SK-N-DZ (cell line): Measurements from ENCODE around the gene TNRC18.
A peak's percentile ranks its signal among the peaks of the same experiment; 100 is the strongest.

Experiments used
- DNase-seq: peaks from one replicate; pipeline ENCODE4 v3.0.0-alpha.2; 2015; ENCODE audit warnings: low spot score

The TNRC18 gene

GRCh38 chr7:5406957-5407945 is 16.4 kb downstream of the TNRC18 start:
- DNase-seq: no peak

- no peak for DNase-seq
Observed at GRCh38 chr7:5404421-5404826, 19.2 kb downstream of the TNRC18 start.

GRCh38 chr7:5403442-5403841 is 20.2 kb downstream of the TNRC18 start:
- no peak for DNase-seq

DNA sequence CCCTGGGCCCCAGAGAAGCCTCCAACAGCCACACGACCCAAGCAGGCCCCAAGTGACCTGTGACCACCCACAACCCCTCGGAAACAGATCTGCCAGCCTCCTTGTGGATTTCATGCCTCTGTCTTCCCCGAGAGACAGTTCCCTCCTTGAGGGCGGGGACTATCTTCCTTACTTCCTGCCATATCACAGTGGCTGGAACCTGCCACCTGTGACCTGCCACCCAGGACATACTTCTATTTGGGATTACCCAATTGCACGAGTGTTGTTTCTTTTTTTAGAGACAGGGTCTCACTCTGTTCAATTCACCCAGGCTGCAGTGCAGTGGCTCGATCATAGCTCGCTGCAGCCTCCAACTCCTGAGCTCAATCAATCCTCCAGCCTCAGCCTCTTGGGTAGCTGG is 25.9 kb downstream of the TNRC18 start:
- no peak for DNase-seq

DNA sequence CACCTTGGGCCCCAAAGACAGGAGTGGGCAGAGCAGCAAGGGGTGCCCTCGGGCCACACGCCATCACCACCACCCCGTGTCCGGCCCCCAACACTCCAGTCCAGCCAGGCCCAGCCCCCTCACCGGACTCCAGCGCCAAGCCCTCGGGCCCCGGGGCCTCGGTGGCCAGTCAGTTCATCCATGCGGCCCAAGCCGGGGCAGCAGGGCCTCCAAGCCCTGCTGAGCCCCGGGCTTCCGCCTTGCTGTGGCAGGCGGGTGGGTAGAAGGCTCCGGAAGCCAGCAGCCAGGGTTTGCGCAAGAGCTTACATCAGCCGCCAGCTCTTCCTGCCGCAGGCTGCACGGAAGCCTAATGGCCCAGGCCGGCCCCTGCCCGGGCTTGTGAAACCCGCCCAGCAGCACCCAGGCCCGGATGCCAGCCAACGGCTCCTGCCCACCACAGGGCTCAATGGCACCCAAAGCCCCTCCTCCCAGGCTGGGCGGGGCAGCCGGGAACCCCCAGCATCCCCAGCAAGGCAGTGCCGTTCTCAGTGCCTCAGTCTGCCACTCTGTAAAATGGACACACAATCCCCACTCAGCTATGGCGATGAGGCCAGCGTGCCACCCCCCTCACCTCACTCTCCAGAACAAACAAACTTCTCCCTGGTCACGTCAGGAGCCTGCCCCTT is 26.5 kb downstream of the TNRC18 start:
- no peak for DNase-seq

GRCh38 chr7:5396542-5396941 is 27.1 kb downstream of the TNRC18 start:
- DNase-seq: no peak

DNA sequence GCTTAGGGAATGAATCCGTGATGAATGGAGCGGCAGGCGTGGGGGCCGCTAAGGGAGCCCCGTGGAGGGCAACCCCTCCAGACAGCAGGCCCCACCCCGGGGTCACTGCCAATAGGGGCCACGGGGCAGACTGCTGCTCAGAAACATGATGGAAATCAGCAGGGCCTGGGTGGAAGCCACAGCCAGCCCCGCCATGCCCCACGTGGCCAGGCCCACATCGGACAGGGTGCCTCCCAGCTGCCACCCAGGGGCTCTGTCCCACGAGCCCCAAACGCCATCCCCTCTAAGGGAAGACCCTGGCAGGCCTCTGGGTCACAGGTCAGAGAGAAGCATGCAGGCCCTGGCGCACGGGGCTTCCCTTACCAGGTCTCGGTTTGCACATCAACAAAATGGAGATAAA is 28.4 kb downstream of the TNRC18 start:
- no peak for DNase-seq

GRCh38 chr7:5394264-5395105 is 29.1 kb downstream of the TNRC18 start:
- DNase-seq: no peak

DNA sequence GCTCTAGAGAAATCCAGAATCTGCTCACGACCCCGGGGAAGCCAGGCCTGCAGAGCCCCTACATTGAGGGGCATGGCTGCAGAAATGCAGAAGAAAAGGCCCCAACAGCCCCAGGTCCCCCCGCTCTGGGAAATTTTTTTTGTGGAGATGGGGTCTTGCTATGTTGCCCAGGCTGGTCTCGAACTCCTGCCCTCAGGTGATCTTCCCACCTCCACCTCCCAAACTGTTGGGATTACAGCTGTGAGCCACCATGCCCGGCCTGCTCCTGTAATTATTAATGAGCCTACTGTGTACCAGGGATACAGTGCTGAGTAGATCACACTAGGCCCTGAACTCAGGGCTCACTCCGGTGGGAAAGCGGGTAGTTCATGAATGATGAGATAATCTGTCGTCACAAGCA is 29.9 kb downstream of the TNRC18 start:
- no peak for DNase-seq

DNA sequence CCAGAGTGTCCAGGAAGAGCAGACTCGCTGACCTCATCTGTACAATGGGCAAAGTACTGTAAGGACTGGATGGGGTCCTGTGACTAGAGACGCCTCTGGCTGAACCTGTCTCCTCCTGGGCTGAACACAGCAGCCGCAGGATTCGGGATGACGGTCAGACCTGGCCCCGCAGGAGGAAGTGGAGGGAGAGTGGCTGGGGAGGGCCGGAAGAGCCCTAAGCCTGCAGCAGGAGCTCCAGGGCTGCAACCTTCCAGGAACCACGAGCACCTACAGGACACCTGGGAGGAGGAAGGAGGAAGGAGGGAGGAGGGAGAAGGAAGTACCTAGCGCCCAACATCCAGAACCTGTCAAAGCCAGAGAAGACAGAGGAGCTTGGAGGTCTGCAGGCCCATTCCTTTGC is 30.3 kb downstream of the TNRC18 start:
- no peak for DNase-seq

DNA sequence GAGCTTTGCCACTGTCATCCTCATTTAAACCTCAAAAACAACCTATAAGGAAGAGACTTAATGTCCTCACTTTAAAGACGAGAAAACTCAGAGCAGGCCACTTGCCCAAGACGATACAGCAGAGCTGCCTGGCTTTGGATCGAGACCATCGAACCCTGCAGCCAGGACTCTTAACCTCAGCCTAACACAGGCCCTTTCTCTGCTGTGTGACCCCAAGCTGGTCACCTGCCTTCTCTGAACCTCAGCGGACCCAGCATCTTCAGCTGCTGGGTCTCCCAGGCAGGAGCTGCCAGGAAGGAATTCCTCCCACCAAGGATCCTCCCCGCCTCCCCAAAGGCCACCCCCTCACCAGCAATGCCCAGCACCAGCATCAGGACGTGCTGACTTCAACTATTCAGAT is 32.7 kb downstream of the TNRC18 start:
- DNase-seq: no peak

- no peak for DNase-seq
Observed at GRCh38 chr7:5388905-5389433, 34.7 kb downstream of the TNRC18 start.

DNA sequence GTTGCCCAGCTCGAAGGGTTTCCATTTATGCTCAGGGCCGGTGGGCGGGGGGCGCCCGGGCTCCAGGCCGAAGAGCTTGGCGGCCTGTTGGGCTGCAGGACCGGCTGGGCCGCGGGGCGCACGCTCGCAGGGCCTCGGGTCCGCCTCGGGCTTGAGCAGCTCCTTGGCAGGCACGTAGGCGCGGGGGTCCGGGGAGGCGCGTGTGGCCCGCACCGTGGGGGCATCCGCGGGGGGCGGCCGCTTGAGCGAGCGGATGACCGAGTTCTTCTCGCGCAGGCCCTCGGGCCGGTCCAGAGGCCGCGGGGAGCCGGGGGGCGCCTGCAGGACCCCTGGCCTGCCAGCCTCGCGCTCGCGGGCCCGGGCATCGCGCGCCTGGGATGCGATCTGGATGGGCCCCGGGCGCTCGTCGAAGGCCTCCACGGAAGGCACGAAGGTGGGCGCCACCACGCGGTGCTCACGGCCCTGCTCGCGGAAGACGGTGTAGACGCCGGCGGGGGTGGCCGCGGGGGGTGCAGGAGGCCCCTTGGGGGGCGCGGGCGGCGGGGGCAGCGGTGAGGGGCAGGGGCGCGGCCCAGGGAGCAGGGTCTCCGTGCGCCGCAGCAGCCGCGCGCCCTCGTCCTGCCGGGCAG is 35.2 kb downstream of the TNRC18 start:
- no peak for DNase-seq

- DNase-seq: no peak
Observed at GRCh38 chr7:5387711-5388245, 35.9 kb downstream of the TNRC18 start.

- DNase-seq: no peak
Observed at GRCh38 chr7:5384618-5385017, 39.0 kb downstream of the TNRC18 start.

DNA sequence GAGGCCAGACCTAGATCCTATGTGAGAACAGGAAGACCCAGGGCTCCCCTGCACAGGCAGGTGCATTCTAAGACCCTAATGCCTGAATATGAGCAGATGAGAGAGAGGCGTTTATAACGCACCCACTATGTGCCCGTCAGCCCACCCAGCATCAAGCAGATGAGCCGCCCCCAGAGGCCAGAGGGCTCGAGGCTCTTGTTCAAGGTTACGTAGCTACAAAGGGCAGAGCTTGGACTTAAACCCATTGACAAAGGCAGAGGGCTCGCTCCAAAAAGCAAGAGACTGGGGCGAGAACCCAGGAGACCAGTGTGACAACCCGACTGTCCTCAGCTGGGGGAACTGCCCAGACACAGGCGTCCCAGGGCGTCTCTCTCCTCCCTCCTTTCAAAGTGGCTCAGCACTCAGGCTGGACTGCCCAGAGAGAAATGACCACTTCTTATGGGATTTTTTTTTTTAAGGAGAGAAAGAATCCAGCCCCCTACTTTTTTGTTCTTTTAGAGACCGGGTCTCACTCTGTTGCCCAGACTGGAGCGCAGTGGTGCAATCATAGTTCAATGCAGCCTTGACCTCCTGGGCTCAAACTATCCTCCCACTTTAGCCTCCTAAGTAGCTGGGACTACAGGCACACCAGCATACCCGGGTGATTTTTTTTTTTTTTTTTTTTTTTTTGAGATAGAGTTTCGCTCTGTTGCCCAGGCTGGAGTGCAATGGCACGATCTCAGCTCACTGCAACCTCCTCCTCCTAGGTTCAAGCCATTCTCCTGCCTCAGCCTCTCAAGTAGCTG is 40.1 kb downstream of the TNRC18 start:
- no peak for DNase-seq

DNA sequence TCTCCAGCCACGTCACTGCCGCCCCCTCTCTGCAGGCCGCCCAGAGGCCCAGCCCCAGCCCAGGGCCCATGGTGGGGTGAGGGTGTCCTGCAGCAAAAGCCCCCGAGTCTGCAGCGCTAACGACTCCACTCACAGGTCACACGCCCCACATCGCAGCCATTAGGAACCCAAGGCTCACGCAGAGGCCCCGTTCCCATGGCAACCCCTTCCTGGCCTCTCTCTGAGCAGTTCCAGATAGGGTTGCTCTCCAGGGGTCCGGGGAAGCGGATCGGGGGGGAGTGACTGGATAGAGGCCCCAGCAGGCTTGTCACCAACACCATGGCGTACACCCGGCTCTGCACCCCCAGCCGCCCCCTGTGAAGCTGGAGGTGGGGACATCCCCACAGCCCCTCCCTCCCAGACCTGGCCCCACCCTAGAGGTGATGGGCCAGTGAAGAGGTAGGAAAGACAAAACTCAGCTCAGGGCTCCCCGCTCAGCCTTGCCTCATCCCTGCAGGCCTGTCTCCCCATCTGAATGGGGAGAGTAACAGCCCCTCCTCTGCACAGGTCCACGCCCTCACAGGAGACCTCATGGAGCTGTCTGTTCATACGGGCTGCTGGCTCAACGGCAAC is 41.2 kb downstream of the TNRC18 start:
- DNase-seq: peak; percentile 93

DNA sequence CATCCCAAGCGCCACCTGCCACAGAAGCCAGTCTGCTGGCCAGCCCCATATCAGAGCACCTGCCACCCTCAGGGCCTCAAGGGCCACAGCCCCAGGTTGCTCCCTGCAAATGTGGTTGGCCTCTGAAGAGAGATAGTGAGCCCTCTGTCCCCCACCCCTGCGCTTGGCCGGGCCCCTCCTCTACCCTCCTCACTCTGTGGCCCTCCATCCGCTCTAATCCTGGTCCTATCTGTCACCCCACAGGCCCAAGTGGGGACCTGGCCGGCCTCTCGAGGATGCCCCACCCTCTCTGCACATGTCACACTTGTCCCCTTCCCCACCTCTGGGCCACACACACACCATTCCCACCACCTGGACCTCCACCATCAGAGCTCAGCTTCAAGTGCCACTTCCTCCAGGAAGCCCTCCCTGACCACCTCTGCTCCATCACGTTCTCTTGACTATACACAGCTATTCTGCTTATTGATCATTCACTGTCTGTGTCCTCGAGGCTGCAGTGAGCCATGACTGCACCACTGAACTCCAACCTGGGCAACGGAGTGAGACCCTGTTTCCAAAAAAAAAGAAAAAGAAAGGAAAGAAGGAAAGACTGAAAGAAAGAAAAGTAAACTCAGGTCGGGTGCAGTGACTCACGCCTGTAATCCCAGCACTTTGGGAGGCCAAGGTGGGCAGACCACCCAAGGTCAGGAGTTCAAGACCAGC is 42.4 kb downstream of the TNRC18 start:
- no peak for DNase-seq
